Stomach (tissue), 9 donors: ENCODE data around the gene MB. TPM values are rescaled to one million over a fixed set of nuclear protein-coding genes. Genes with fewer than 3 reads are reported as not detected.

Experiments
- DNase-seq, 2 donors: peaks; one replicate each; pipeline versions ENCODE4 v3.0.0 to v3.0.0-alpha.2; 2013 to 2019
- H3K27ac ChIP-seq, 5 donors: fragments of 200-600 bp in 4 of 5; sonication (generic) in 4 of 5; one replicate each; pipeline ENCODE4 v1.5.1; 2013 to 2019; ENCODE audit warnings: mild to moderate bottlenecking in 1 of 5, moderate library complexity in 1 of 5
- H3K27me3 ChIP-seq, 3 donors: fragments of 200-600 bp; sonication (generic); one replicate each; pipeline ENCODE4 v1.5.1; 2017 to 2019; ENCODE audit warnings: mixed run types in 1 of 3
- H3K36me3 ChIP-seq, 4 donors: fragments of 200-600 bp; sonication (generic); 1 replicate in 3 of 4; 2 replicates in 1 of 4; pipeline ENCODE4 v1.5.1; 2016 to 2019
- H3K4me1 ChIP-seq, 4 donors: fragments of 200-600 bp; sonication (generic); one replicate each; pipeline ENCODE4 v1.5.1; 2016 to 2019
- H3K4me3 ChIP-seq, 4 donors: fragments of 200-600 bp; sonication (generic) in 3 of 4; one replicate each; pipeline ENCODE4 v1.5.1; 2016 to 2019; ENCODE audit warnings: mild to moderate bottlenecking in 1 of 4
- H3K9me3 ChIP-seq, 4 donors: fragments of 200-600 bp; sonication (generic); one replicate each; pipeline ENCODE4 v1.5.1; 2016 to 2019
- CTCF ChIP-seq, 7 experiments: fragments of 450-650 bp in 4 of 7; fragments of 200-600 bp in 3 of 7; sonication (generic) in 3 of 7; IDR thresholded peaks; one replicate each; pipeline ENCODE4 v1.5.1; 2016 to 2019; ENCODE audit warnings: antibody characterized with exemption in 7 of 7, control low read depth in 2 of 7, mild to moderate bottlenecking in 1 of 7
- EP300 ChIP-seq: sonication (generic); formaldehyde crosslinking; IDR thresholded peaks from one replicate; pipeline ENCODE4 v1.6.1; 2017; ENCODE audit warnings: antibody characterized with exemption
- POLR2A ChIP-seq, 4 donors: fragments of 450-650 bp; IDR thresholded peaks; one replicate each; pipeline ENCODE4 v1.6.1; 2016; ENCODE audit warnings: antibody characterized with exemption in 4 of 4, control low read depth in 2 of 4, mild to moderate bottlenecking in 1 of 4, moderate library complexity in 1 of 4
- POLR2AphosphoS5 ChIP-seq, 3 donors: sonication (generic); formaldehyde crosslinking; IDR thresholded peaks; one replicate each; pipeline ENCODE4 v1.6.1; 2016; ENCODE audit warnings: antibody characterized with exemption in 3 of 3
- WGBS, 5 donors: extraction: QIAGEN DNeasy Blood & Tissue Kit in 3 of 5; methylation state at CpG; one replicate each; pipeline versions ENCODE4 v1.1.5 to v1.1.7; 2013 to 2018; 5-methylcytosine and 5-hydroxymethylcytosine counted together
- intact Hi-C: fragments of 100-400 bp; cut with DNase I; formaldehyde crosslinking; loops from one replicate; pipeline ENCODE4 v1.15.1; 2023; ENCODE audit warnings: low total_unique reads
- polyA plus RNA-seq, 3 donors: library from polyadenylated mRNA; stranded (reverse); fragments of 200-250 nt; gene quantifications; one replicate each; pipeline ENCODE4 v1.2.3, GENCODE V29; 2013
- total RNA-seq, 5 donors: library from RNA; depleted of rRNA; stranded (reverse); fragments of >200 nt; gene quantifications; one replicate each; pipeline versions ENCODE4 v1.1.0 to v1.2.3, GENCODE V29; 2014 to 2016
- donor health status: healthy with polysubstance abuse.
- donor health status: Bipolar disorder and iron deficiency.
- donor health status: healthy.

MB gene
- total and polyA plus RNA-seq, 8 donors: 0.87 to 29.5 (median 2.2) TPM; not detected in 3

GRCh38 chr22:35582861-35583670 lies 34.1 kb downstream of the MB start:
- Histone ChIP-seq H3K27me3 (no peaks in the 10 kb centered on the region), H3K9me3 (peaks cover 0 to 5% (median 0%) of the 10 kb centered on the region in 4 donors), H3K36me3 (no peaks in the 10 kb centered on the region), H3K4me1 (peaks cover 0 to 18% (median 4%) of the 10 kb centered on the region in 4 donors), H3K27ac (no peak overlapping the region), H3K4me3 (no peak overlapping the region)
- no peak for TF ChIP-seq POLR2A (IDR thresholded peaks at IDR 0.05)
- TF ChIP-seq EP300: no peak
- TF ChIP-seq POLR2AphosphoS5 (IDR thresholded peaks at IDR 0.05): no peak
- peak in 5 of 7 experiments; percentile 84 to 92 (median 88) for TF ChIP-seq CTCF (IDR thresholded peaks at IDR 0.05)
- WGBS, 5 donors: 23 to 32% (median 27%) methylated on average over 11 to 13 of the region's 13 CpGs
- peak; percentile 67 to 88 for DNase-seq
- intact Hi-C loops: loop anchor here (5.0 kb wide), 1 partner anchor 231 kb away; no protein-coding TSS in a partner anchor

GRCh38 chr22:35582218-35582860 lies 34.8 kb downstream of the MB start:
- Histone ChIP-seq H3K36me3 (no peaks in the 10 kb centered on the region), H3K27me3 (no peaks in the 10 kb centered on the region), H3K4me1 (peaks cover 0 to 11% (median 4%) of the 10 kb centered on the region in 4 donors), H3K9me3 (peaks cover 0 to 5% (median 0%) of the 10 kb centered on the region in 4 donors), H3K4me3 (no peak overlapping the region), H3K27ac (no peak overlapping the region)
- WGBS, 5 donors: 65 to 71% (median 69%) methylated on average over 11 of the region's 11 CpGs
- no peak for TF ChIP-seq POLR2AphosphoS5 (IDR thresholded peaks at IDR 0.05)
- no peak for TF ChIP-seq EP300
- no peak for TF ChIP-seq POLR2A (IDR thresholded peaks at IDR 0.05)
- TF ChIP-seq CTCF (IDR thresholded peaks at IDR 0.05): no peak
- intact Hi-C loops: loop anchor here (5.0 kb wide), 1 partner anchor 230 kb away; no protein-coding TSS in a partner anchor
- DNase-seq: no peak

- H3K36me3 ChIP-seq: no peaks in the 10 kb centered on the region
- no peak overlapping the region for H3K27ac ChIP-seq
- no peak overlapping the region for H3K4me3 ChIP-seq
- DNase-seq: no peak
- 77 to 86% (median 83%) methylated on average over 5 of the region's 5 CpGs for WGBS, 5 donors
- no peak for TF ChIP-seq POLR2A (IDR thresholded peaks at IDR 0.05)
- TF ChIP-seq POLR2AphosphoS5 (IDR thresholded peaks at IDR 0.05): no peak
- no peak for TF ChIP-seq EP300
- no peak for TF ChIP-seq CTCF (IDR thresholded peaks at IDR 0.05)
- no peaks in the 10 kb centered on the region for H3K9me3 ChIP-seq
- peaks cover 0 to 9% (median 4%) of the 10 kb centered on the region in 4 donors for H3K4me1 ChIP-seq
- no peaks in the 10 kb centered on the region for H3K27me3 ChIP-seq
- intact Hi-C loops: loop anchor here (2.0 to 5.0 kb wide), 2 partner anchors 152 to 229 kb away; no protein-coding TSS in a partner anchor
These were observed 36.1 kb downstream of the MB start for GRCh38 chr22:35581023-35581413.

GRCh38 chr22:35580351-35581022 lies 36.6 kb downstream of the MB start:
- WGBS, 5 donors: 82 to 87% (median 86%) methylated on average over 9 to 10 of the region's 10 CpGs
- Histone ChIP-seq H3K27ac (no peak overlapping the region), H3K4me1 (peaks cover 0 to 9% (median 4%) of the 10 kb centered on the region in 4 donors), H3K27me3 (peaks cover 0 to 1% (median 0%) of the 10 kb centered on the region in 3 donors), H3K36me3 (no peaks in the 10 kb centered on the region), H3K9me3 (no peaks in the 10 kb centered on the region), H3K4me3 (no peak overlapping the region)
- peak in 1 of 2 donors; percentile 43 for DNase-seq
- intact Hi-C loops: loop anchor here (2.0 to 5.0 kb wide), 2 partner anchors 152 to 228 kb away; no protein-coding TSS in a partner anchor
- no peak for TF ChIP-seq POLR2AphosphoS5 (IDR thresholded peaks at IDR 0.05)
- no peak for TF ChIP-seq POLR2A (IDR thresholded peaks at IDR 0.05)
- no peak for TF ChIP-seq EP300
- TF ChIP-seq CTCF (IDR thresholded peaks at IDR 0.05): no peak
